NCI-H2107 treated with DMSO at 0.1 percent for 48 hours (cell line): ENCODE data around the gene MPV17.
"Not testable (repeated sequence)": the region's sequence is repeated elsewhere in the genome, so short reads cannot be mapped to it uniquely, and the experiment has no call there.

Source experiments
- DNase-seq: peaks from one replicate; lab custom pipeline; 2025; ENCODE audit not compliant: unreplicated experiment; lab: John Stamatoyannopoulos, UW

The MPV17 gene

DNA sequence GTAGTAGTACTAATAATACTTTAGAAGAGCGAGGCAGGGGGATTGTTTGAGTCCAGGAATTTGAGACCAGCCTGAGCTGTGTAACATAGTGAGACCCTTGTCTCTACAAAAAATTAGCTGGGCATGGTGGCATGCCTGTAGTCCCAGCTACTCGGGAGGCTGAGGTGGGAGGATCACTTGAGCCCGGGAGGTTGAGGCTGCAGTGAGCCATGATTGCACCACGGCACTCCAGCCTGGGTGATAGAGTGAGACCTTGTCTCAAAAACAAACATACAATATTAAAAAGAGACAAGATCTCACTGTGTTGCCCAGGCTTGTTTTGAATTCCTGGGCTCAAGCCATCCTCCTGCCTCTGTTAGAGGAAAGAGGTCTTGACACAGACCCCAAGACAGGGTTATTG lies 22.3 kb downstream of the MPV17 start:
- not testable (repeated sequence) for DNase-seq

DNA sequence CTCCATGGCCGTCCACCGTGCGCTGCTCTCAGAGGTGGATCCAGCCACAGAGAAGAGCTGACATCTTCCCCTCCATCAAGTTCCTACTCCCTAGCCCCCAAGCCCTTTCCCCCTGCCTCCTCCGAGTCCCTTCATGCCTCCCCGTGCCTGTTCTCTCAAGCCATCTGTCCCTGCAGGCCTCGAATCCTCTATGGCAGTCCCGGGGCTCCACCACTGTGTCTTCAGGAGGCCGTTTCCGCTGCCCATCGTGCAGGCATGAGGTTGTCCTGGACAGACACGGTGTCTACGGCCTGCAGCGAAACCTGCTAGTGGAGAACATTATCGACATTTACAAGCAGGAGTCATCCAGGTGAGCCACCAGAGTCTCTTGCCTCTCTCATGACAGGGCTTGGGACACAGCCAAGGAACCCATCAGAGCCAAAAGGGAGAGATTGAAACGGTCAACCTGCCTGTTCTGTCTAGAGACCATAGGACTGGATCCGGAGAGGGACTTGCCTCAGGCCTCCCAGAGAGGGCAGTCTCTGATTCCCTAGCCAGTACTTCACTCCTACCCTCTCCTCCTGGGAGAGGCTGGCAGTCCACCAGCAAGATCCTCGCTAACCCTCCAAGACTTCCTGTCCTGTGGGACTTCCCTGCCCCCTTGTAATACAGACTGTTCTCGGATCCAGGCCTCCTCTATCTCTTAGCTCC lies 24.4 kb downstream of the MPV17 start:
- DNase-seq = no peak

DNA sequence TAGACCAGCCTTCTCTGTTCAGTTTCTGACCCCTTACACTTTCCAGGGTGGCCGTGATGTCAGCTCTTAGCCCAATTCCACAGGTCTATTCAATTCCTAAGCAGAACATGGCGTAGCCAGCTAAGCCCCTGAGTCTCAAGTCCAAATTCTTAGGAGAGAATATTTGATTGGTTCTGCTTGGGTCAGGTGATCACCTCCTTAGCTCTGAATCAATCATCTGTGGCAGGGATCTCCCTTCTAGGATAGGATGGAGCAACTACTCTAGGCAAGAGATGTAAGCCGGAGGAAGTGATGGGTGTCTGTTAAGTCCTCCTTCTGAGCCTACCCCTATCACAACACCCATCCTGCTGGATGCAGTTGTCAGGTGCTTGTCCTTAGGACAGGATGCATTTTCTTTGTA lies 25.7 kb downstream of the MPV17 start:
- no peak for DNase-seq

DNA sequence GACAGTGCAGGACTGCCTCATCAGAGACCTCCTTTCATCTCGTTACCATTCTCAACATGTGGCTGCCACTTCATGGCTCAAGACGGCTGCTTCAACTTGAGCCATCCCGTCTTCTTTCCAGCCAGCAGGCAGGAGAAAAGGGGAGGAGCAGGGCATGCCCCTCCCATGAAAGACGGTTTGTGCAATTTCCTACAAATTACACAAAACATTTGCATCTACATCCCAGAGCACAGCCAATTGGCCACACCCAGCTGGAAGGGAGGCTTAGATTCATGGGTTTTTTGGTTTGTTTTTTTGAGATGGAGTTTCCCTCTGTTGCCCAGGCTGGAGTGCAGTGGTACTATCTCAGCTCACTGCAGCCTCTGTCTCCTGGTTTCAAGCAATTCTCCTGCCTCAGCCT lies 26.4 kb downstream of the MPV17 start:
- no peak for DNase-seq

DNA sequence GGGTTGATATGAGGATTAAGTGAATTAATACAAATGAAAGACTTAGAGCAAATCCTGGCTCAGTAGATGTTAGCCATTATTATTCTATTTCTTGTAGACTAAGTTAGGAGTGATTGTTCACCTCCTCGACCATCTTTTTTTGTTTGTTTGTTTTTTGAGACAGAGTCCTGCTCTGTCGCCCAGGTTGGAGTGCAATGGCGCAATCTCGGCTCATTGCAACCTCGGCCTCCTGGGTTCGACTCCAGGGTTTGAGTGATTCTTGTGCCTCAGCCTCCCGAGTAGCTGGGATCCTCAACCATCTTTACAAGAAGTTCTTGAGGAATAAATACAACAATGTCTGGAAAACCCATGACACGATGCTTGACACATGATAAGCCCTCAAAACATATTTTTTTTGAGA lies 28.0 kb downstream of the MPV17 start:
- DNase-seq = no peak

DNA sequence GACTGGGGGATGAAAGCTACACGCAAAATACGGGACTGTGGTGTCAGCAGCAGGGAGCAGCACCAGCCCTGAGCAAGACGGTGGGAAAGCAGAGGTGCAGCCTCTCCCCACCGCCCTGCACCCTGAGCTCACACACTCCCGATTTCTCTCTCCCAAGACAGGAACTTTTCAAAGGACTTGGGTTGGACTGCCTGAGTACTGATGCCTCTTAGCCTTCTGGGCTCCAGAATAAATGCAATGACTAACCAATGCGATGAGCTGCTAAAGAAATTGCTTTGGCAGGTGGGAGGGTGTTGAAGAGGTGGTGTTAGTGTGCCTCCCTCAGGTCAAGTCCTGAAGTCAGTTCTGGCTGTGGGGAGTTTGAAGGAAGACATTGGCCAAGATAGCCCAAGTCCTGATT lies 31.0 kb downstream of the MPV17 start:
- no peak for DNase-seq

DNA sequence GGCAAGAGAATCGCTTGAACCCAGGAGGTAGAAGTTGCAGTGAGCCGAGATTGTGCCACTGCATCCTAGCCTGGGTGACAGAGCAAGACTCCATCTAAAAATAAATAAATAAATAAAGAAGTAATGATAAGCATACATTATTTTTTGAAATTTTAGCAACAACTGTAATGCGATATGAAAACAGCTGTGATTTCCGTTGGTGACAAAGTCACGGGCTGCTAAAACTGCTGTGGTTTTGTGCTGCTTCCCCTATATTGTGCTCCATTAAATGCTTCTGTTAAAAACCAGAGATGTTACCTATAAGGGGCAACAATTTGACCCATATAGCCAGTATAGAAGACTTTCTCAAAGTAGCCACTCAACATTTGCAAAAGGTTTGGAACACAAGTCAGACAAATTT lies 32.3 kb downstream of the MPV17 start:
- DNase-seq = no peak

DNA sequence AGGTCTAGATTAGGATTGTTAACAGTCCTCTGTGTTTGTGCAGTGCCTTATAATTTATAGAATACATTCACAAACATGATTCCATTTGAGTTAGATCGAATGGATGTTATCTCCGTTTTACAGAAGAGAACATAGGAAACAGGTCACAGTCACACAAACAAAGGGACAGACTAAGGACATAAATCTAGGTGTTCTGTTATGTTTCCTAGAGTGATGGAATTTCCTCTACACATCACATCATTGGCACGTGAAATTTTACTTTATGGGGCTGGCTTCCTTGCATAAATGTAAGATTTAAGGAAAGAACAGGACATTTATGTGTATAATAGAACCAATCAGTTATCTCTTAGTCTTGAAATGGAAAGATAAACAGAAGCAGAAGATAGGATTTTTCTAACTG lies 34.3 kb downstream of the MPV17 start:
- no peak for DNase-seq

DNA sequence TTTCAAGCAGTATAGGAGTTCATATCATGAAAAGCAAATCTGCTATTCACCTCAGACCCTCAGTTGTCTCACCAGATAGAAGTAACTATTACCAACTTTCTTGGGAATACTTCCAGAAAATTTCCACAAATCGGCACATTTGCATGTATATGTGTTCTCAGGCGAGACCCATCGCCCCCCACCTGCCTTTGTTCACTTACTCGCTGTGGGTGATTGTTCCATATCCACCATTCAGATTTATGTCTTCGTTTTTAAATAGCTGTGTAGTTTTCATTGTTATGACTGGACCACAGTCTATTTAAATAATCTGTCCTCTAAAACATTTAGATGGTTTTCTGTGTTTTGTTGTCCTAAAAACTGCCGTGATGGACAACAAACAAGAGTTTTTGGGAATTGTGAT lies 37.4 kb downstream of the MPV17 start:
- DNase-seq = no peak

DNA sequence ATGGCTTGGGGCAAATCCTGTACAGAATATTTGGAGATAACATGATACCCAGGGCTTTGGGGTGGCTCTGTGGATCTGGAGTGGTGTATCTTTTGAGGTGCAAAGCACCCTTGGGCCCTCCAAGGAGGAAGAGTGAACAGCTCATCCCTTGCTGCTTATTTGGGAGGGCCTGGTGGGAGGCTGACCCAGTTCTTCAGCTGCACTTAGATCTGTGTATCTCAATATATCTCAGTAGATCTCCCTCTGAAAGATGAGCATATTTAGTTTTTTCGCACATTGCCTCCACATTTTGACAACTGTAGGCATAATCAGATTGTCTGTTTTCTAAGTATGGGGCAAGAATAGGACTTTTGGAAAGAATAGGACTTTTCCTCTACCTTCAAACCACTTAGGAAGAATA lies 37.9 kb downstream of the MPV17 start:
- no peak for DNase-seq

DNA sequence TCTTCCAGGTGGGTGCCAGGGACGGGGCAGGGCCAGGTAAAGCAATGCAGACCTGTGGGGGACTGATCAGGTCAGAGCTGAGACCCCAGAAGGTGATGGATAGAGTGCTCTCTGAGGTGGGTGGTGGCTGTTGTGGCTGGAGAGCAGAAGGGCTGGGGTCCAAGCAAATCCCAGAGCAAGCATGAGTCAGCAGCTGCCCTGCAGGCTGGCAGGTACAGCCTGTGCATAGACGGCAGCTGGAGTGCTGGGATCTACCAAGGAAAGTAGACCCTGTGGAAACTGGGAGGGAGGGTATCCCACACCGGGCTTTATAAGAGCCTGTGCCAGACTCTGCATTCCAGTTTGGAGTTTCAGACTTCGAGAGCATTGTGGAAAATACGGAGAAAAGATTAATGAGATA lies 40.0 kb downstream of the MPV17 start:
- DNase-seq = no peak

DNA sequence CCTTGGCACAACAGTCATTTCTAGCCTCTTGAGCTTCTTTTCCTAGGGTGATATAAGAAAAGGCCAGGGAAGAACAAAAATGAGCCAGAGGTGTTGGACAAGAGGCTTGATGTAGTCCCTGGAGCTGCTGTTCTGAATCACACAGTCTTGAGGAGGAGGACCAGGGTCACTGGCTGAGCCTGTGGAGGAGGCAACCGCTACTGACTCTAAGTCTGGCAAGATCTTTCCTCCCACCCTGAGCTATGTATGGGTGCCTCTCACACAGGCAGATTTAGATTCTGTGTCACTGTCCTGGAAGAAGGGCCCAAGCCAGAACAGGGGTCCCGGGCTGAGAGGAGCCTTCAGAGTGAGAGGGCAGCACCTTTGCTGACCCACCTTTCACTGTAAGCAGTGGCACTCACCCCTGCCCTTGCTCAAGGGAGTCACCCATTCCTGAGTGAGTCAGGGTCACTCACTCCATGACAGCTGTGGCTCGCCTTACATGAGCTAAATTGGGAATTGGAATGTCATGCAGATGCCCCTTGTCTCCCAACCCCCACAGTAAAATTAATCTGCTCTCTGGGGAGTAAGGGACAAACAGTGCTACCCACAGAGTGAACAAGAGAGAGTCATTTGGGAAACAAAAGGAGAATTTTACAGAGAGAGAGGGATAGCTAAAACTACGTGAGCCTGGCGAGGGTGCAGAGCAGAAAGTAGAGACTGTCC lies 40.9 kb downstream of the MPV17 start, which contains the start of gene TRIM54:
TSS of gene TRIM54 (plus strand) at position 575 of the 705 bp plus-strand sequence. CDS start 303 bp downstream, outside the sequence.
- no peak for DNase-seq

DNA sequence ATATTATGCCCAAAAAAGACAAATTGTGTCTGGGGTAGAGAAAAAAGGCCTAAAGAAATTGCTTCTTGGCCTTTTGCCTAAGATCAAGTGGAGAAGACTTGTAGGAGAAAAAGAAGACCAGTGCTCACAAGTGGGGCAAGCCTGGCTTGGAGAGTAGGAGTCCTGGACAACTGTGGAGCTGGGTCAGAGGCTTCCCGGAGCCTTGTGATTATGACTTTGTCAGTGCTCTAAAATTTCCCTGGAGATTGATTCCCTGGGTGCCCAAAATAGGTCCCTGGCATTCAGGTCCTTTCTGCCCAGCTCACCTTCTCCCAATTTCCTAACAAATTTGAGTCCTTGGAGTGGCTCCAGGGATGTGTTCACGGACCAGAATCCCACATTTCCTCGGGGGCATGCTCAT lies 41.5 kb downstream of the MPV17 start:
- DNase-seq = no peak

DNA sequence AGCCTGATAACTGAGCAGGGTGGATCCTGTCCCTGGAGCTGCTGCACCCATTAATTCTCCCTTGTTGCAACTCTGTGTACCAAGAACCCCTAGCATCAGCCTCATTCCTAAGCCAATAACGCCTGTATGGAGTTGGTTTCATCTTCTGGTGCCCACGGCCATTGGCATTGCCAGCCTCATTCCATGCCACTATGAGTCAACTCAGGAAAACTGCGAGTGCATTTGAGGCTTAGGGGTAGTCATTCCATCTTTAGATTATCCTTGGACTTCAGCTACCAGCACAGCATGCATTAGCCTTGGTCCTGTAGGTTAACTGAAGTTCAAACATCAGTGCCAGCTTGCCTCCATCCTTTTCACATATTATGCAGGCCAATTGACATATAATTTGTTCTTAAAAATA lies 42.1 kb downstream of the MPV17 start:
- no peak for DNase-seq

DNA sequence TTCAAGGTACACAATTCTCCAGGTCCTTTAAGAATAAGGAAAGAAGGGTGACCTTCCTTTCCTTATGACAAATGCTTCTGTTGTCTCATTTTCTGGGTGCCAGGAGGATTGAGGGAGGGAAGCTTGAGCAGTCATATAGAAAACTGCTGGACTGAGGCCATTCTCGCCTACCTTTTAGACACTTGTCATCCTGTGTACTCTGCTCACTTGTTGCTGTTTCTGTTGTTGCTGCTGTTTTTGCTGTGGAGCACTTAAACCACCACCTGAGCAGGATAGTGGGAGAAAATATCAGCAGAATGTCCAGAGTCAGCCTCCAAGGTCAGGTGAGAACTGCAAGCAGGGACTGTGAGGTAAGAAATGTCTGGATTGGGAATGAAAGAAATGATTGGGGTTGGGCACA lies 44.9 kb downstream of the MPV17 start:
- DNase-seq = no peak

DNA sequence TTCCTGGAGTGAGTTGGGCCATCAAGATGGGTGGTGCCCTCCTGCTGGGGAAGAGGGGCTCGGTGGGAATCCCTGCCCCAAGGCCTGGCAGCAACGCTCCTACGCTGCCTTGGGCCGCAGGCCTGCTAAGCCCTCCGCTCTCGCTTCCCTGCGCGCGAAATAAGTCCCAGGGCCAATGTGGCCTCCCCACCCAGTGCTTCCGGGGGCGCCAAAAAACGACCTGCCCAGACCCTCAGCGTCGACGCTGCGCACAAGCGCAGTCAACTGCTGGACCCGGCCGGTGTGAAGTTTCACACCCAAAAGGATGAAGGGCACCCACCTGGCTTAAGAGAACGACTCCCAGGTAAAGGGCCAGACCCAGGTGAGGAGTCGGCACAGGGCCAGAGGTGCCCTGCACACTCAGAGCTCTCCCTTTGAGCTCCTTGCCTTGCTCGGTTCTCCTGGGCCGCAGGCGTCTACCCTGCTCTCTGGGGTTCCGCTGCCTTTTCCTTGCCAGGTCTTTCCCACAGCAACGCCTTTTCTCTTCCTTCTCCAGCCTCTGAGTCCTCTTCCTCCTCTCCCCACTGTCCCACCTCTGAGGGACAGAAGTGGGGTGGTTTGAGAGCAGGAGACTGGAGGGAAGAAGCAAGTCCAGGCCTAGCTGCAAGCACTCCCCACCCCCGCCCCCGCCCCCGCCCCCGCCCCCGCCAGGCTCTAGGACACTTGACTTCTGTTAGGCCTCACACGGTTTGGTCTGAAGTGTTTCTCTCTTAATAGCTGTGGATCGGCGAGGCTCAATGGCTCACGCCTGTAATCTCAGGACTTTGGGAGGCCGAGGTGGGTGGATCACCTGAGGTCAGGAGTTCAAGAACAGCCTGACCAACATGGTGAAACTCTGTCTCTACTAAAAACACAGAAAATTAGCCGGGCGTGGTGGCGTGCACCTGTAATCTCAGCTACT lies 47.4 kb downstream of the MPV17 start, which contains the start of gene DNAJC5G:
TSS of gene DNAJC5G (plus strand) at position 223 of the 940 bp plus-strand sequence. CDS start 1,296 bp downstream, outside the sequence.
- no peak for DNase-seq

DNA sequence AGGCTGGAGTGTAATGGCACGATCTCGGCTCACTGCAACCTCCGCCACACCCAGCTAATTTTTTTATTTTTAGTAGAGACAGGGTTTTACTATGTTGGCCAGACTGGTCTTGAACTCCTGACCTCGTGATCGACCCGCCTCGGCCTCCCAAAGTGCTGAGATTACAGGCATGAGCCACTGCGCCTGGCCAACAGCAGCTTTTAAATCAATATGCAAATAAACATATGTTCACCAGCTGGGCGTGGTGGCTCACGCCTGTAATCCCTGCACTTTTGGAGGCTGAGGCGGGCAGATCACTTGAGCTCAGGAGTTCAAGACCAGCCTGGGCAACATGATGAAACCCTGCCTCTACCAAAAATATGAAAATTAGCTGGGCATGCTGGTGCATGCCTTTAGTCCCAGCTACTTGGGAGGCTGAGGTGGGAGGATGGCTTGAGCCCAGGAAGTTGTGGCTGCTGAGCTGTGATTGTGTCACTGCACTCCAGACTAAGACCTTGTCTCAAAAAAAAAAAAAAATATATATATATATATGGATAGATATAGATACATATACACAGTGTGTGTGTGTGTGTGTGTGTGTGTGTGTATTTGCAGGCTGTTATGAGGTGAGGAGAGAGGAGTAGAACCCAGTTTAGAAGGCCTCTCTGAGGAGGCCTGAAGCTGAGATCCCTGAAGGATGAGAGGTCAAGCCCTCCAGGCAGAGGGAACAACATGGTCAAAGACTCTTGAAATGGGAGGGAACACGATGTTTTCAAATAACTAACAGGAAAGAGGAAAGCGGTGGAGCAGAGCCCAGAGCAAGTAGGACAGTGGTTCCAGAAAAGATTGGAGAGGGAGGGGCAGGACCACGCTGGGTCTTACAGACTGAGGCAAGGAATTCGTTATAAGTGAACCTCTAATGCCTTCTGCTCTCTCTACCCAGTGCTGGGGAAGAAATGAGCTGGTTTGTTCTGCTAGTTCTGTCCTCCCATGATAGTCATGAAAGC lies 50.1 kb downstream of the MPV17 start:
- DNase-seq = not testable (repeated sequence)

DNA sequence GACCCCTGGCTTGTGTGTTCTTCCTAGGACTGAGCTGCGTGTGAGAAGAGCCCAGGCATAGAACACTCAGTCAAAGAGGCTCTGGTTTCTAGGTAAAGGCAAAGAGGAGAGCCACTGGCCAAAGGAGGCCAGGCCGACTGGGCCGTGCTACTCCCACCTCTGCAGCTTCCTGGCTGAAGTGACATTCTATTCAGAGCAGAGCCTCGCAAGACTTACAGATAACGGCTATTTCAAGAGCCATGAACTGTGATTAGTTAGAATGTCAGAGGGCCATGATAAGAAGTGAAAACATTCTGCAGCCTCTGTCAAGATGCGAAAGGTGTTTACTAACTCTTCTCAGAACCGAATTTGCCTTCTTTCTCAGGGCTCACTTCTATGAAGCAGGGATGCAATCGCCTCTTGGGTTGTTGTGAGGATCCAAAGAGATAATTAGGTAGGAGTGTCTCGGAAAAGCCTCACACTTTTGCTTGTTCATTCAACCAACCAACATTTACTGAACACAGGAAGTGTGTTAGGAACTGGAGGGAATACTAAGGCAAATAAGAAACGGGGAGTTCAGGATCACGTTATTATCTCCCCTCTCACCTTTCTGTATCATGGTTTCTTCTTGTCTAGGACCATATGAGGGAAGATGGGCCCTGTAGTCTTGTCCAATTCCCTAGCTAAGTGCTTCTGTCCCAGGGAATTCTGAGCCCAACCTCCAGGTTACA lies 51.1 kb downstream of the MPV17 start:
- DNase-seq = no peak

DNA sequence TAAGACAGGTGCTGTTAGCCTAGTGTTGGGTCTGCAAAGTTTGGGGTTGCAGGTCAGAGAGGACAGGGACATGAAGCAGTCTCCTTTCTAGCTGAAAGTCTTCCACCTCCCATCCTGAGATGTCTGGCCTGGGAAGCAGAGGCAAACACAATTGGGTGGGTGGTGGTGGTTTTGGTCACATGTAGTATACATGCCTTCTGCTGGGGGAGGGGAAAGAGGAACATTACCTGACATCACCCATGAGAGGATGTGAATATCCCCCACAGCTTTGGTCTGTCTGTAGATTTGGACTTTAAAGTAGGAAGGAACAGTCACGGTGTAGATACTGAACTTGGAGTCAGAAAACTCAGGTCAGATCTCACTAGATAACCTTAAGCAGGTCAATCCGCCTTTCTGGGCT lies 52.2 kb downstream of the MPV17 start:
- DNase-seq = no peak

DNA sequence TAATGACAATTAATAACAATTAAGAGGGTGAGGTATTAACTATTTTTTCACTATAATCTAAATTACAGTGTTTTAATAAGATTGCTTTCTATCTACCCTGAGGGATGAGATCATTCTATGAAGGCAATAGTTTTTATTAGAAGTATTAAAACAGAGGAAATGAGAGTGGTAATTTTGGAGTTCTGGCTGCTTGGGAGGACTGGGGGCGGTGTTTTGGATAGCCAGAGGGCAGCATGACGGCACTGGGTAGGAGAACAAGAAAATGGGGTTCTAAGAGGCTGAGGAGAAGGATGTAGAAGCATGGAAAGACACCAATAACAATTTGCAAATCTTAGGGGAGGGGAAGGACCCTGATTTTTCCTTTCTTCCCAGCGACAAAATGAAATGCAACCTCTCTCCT lies 52.8 kb downstream of the MPV17 start:
- DNase-seq = no peak
